Astrocyte (in vitro differentiated cells and primary cell): ENCODE data around the gene NME5. TPM values are rescaled to one million over a fixed set of nuclear protein-coding genes. Genes with fewer than 3 reads are reported as not detected.
A peak's percentile ranks its signal among the peaks of the same experiment; 100 is the strongest.

Experiments
- DNase-seq: peaks from one replicate; pipeline ENCODE4 v3.0.0-alpha.2; 2010; ENCODE audit warnings: low read depth
- FAIRE-seq: peaks from 2 replicates; lab custom pipeline; 2011; peaks lifted over from hg19 to GRCh38; lab: Jason Lieb, UNC
- H2AFZ ChIP-seq: 2 replicates; pipeline ENCODE4 v1.6.0; 2012; ENCODE audit warnings: low read depth, low read length, inconsistent platforms
- H3K27ac ChIP-seq: 2 replicates; pipeline ENCODE4 v1.5.1; 2011; ENCODE audit warnings: low read depth, low read length, inconsistent platforms
- H3K27me3 ChIP-seq: 2 replicates; pipeline ENCODE4 v1.6.0; 2011; ENCODE audit warnings: low read length, inconsistent platforms; ENCODE audit not compliant: insufficient read depth
- H3K36me3 ChIP-seq: 2 replicates; pipeline ENCODE4 v1.5.1; 2011; ENCODE audit warnings: low read length, inconsistent platforms; ENCODE audit not compliant: insufficient read depth
- H3K4me1 ChIP-seq: 2 replicates; pipeline ENCODE4 v1.5.1; 2011; ENCODE audit warnings: low read length, inconsistent platforms; ENCODE audit not compliant: insufficient read depth
- H3K4me2 ChIP-seq: 2 replicates; pipeline ENCODE4 v1.6.0; 2012; ENCODE audit warnings: low read length, inconsistent platforms
- H3K4me3 ChIP-seq: 2 replicates; pipeline ENCODE4 v1.5.1; 2011; ENCODE audit warnings: low read depth, mild to moderate bottlenecking, low read length, inconsistent platforms; ENCODE audit not compliant: insufficient read depth
- H3K79me2 ChIP-seq: 2 replicates; pipeline ENCODE4 v1.6.0; 2012; ENCODE audit warnings: mild to moderate bottlenecking, low read length, inconsistent platforms; ENCODE audit not compliant: insufficient read depth
- H3K9ac ChIP-seq: 2 replicates; pipeline ENCODE4 v1.6.0; 2012; ENCODE audit warnings: mild to moderate bottlenecking, low read length, inconsistent platforms
- H3K9me3 ChIP-seq: 2 replicates; pipeline ENCODE4 v1.5.1; 2012; ENCODE audit warnings: low read depth, mild to moderate bottlenecking, low read length, inconsistent platforms; ENCODE audit not compliant: insufficient read depth
- H4K20me1 ChIP-seq: 2 replicates; pipeline ENCODE4 v1.6.0; 2012; ENCODE audit warnings: low read length, inconsistent platforms; ENCODE audit not compliant: insufficient read depth
- H3K27ac Mint-ChIP-seq: one replicate; pipeline ENCODE4 v1.8.0; 2021; ENCODE audit warnings: mild to moderate bottlenecking, mixed read lengths; ENCODE audit not compliant: unreplicated experiment
- H3K27me3 Mint-ChIP-seq: one replicate; pipeline ENCODE4 v1.8.0; 2021; ENCODE audit warnings: low read depth, mixed read lengths; ENCODE audit not compliant: unreplicated experiment
- H3K36me3 Mint-ChIP-seq: one replicate; pipeline ENCODE4 v1.8.0; 2021; ENCODE audit warnings: low read depth, mixed read lengths; ENCODE audit not compliant: unreplicated experiment
- H3K4me1 Mint-ChIP-seq: one replicate; pipeline ENCODE4 v1.8.0; 2021; ENCODE audit warnings: low read depth, mixed read lengths; ENCODE audit not compliant: unreplicated experiment
- H3K4me3 Mint-ChIP-seq: one replicate; pipeline ENCODE4 v1.8.0; 2021; ENCODE audit warnings: mild to moderate bottlenecking, moderate library complexity, mixed read lengths; ENCODE audit not compliant: unreplicated experiment
- H3K9me3 Mint-ChIP-seq: one replicate; pipeline ENCODE4 v1.8.0; 2021; ENCODE audit warnings: mild to moderate bottlenecking, mixed read lengths; ENCODE audit not compliant: unreplicated experiment
- CTCF ChIP-seq: IDR thresholded peaks from 2 replicates; pipeline ENCODE4 v1.5.1; 2011; ENCODE audit warnings: low read depth, mild to moderate bottlenecking, inconsistent platforms, low read length, moderate library complexity; ENCODE audit not compliant: insufficient read depth
- EZH2 ChIP-seq: IDR thresholded peaks from 2 replicates; pipeline ENCODE4 v1.6.1; 2012; ENCODE audit warnings: mild to moderate bottlenecking, low read length, inconsistent platforms; ENCODE audit not compliant: insufficient read depth
- total RNA-seq: library from RNA; stranded (reverse); gene quantifications from 2 replicates; pipeline ENCODE4 v1.2.1, GENCODE V29; 2021

NME5 gene
- total RNA-seq, 1 donor from 2014 or later: 3.2 TPM

DNA sequence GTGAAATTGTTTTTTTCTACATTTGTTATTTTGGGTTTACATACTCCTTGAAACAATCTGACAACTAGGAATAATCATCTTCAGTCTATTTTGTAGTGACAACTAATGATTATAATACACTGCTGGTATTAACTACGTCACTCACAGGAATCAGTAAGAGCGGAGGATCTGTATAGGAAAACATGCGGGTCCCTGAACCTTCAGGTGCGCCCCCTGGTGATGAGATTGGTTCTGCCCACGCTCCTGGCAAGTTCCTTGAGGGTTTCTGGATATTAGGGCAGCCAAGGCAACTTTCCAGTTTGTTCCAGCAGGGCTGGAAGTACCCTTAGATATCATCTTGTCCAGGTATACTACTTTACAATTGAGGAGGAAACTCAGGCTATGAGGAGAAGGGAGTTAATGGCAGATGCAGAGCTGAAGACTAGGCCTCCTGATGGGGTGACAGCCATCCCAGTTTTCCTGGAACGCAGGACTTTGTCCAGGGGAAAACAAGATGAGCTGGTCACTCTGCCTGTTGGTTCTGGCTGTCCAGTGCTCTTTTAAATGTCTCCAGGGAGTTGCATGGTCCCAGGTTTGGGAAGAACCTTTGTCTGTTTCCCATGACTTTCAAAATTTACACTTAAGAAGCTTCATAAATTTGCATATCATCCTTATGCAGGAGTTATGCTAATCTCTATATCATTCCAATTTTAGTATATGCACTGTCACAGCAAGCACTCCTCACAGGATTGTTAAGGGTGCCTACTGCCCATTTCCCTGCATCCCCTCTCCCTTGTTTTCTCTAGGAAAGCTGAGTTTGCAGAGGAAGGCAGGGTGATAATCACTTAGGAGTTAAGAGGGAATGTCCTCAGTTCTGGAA is 70.3 kb downstream of the NME5 start:
- Histone ChIP-seq H3K9ac (no peak overlapping the region), H3K79me2 (no peaks in the 10 kb centered on the region), H3K4me3 (no peak overlapping the region), H3K4me2 (no peak overlapping the region), H3K4me1 (no peaks in the 10 kb centered on the region), H3K36me3 (no peaks in the 10 kb centered on the region), H3K27me3 (peaks cover 3% of the 10 kb centered on the region), H4K20me1 (no peaks in the 10 kb centered on the region), H2AFZ (no peak overlapping the region), H3K9me3 (no peaks in the 10 kb centered on the region), H3K27ac (no peak overlapping the region)
- Mint-ChIP-seq H3K4me3 (no peak overlapping the region), H3K4me1 (no peaks in the 10 kb centered on the region), H3K27ac (no peak overlapping the region), H3K36me3 (no peaks in the 10 kb centered on the region), H3K9me3 (no peaks in the 10 kb centered on the region), H3K27me3 (peaks cover 3% of the 10 kb centered on the region)
- peak; percentile 55 for DNase-seq
- TF ChIP-seq CTCF (peak; percentile 85), EZH2 (no peak)
- no peak for FAIRE-seq

GRCh38 chr5:138067945-138068344 is 71.3 kb downstream of the NME5 start:
- H3K4me1 ChIP-seq: no peaks in the 10 kb centered on the region
- H3K4me2 ChIP-seq: no peak overlapping the region
- H3K36me3 ChIP-seq: no peaks in the 10 kb centered on the region
- Mint-ChIP-seq H3K36me3 (no peaks in the 10 kb centered on the region), H3K4me3 (no peak overlapping the region), H3K27me3 (peaks cover 3% of the 10 kb centered on the region), H3K9me3 (no peaks in the 10 kb centered on the region), H3K4me1 (no peaks in the 10 kb centered on the region), H3K27ac (no peak overlapping the region)
- no peak overlapping the region for H3K9ac ChIP-seq
- no peak overlapping the region for H3K4me3 ChIP-seq
- FAIRE-seq (no peak), DNase-seq (no peak)
- no peak overlapping the region for H3K27ac ChIP-seq
- peaks cover 3% of the 10 kb centered on the region for H3K27me3 ChIP-seq
- TF ChIP-seq EZH2: no peak
- no peaks in the 10 kb centered on the region for H3K9me3 ChIP-seq
- H3K79me2 ChIP-seq: no peaks in the 10 kb centered on the region
- no peak overlapping the region for H2AFZ ChIP-seq
- H4K20me1 ChIP-seq: no peaks in the 10 kb centered on the region

Other genes starting within 250 kb of the NME5 start
- not detected in 2 replicates for gene PKD2L2, start 250.0 kb downstream of the NME5 start, total RNA-seq
- gene FAM13B, start 106.3 kb downstream of the NME5 start, total RNA-seq: 25.3 and 32.0 TPM in 2 replicates
- not detected in 2 replicates for gene WNT8A, start 55.4 kb downstream of the NME5 start, total RNA-seq
- gene BRD8, start 39.2 kb upstream of the NME5 start, total RNA-seq: 33.1 and 35.0 TPM in 2 replicates
- gene KIF20A, start 39.7 kb upstream of the NME5 start, total RNA-seq: 2.7 and 4.7 TPM in 2 replicates
- 27.6 and 34.2 TPM in 2 replicates for gene CDC23, start 73.9 kb upstream of the NME5 start, total RNA-seq
- 0.16 TPM in 1 of 2 replicates, not detected in the other for gene GFRA3, start 135.2 kb upstream of the NME5 start, total RNA-seq
- 1.6 and 1.7 TPM in 2 replicates for gene CDC25C, start 192.4 kb upstream of the NME5 start, total RNA-seq
- 43.8 and 46.6 TPM in 2 replicates for gene FAM53C, start 198.8 kb upstream of the NME5 start, total RNA-seq
- gene KDM3B, start 213.3 kb upstream of the NME5 start, total RNA-seq: 46.6 and 48.6 TPM in 2 replicates